Prostate gland (tissue), 2 donors: ENCODE results near the gene PPP4R1.

Source experiments
- CTCF ChIP-seq, 4 experiments: fragments of 200-600 bp in 2 of 4; fragments of 450-650 bp in 2 of 4; sonication (generic) in 2 of 4; IDR thresholded peaks; 1 replicate in 3 of 4; 2 replicates in 1 of 4; pipeline ENCODE4 v1.5.1; 2016 to 2019; ENCODE audit warnings: antibody characterized with exemption in 4 of 4, mild to moderate bottlenecking in 2 of 4, moderate library complexity in 2 of 4
- POLR2AphosphoS5 ChIP-seq: sonication (generic); formaldehyde crosslinking; IDR thresholded peaks from one replicate; pipeline ENCODE4 v1.6.1; 2017; ENCODE audit warnings: antibody characterized with exemption

GRCh38 chr18:9612215-9612830 lies 2.0 kb downstream of the PPP4R1 start:
- TF ChIP-seq CTCF (IDR thresholded peaks at IDR 0.05) (peak; percentile 37 to 70 (median 42)), POLR2AphosphoS5 (peak; percentile 37)
